Activated CD4-positive, alpha-beta T cell treated with anti-CD3 and anti-CD28 coated beads for 24 hours (primary cell): ENCODE data around the gene LOXL4.
"Not testable (repeated sequence)": the region's sequence is repeated elsewhere in the genome, so short reads cannot be mapped to it uniquely, and the experiment has no call there.

Source experiments
- DNase-seq, 2 donors: peaks; one replicate each; pipeline ENCODE4 v3.0.0-alpha.2; 2020; ENCODE audit warnings: low read depth in 2 of 2

Gene LOXL4

GRCh38 chr10:98244141-98244540, 23.9 kb downstream of the LOXL4 start:
- no peak for DNase-seq

- DNase-seq = no peak
Measured at GRCh38 chr10:98242823-98243222, 25.2 kb downstream of the LOXL4 start.

GRCh38 chr10:98240524-98240923, 27.5 kb downstream of the LOXL4 start:
- DNase-seq = no peak

GRCh38 chr10:98238391-98238790, 29.6 kb downstream of the LOXL4 start:
- DNase-seq = no peak

GRCh38 chr10:98236862-98237261, 31.1 kb downstream of the LOXL4 start:
- no peak for DNase-seq

GRCh38 chr10:98235846-98236245, 32.1 kb downstream of the LOXL4 start:
- DNase-seq = no peak

GRCh38 chr10:98231417-98231816, 36.6 kb downstream of the LOXL4 start:
- DNase-seq = no peak

- DNase-seq = not testable (repeated sequence)
Measured at GRCh38 chr10:98228266-98228665, 39.7 kb downstream of the LOXL4 start.

GRCh38 chr10:98227713-98228112, 40.3 kb downstream of the LOXL4 start:
- DNase-seq = not testable (repeated sequence)

- DNase-seq = no peak
Measured at GRCh38 chr10:98226508-98227144, 41.4 kb downstream of the LOXL4 start.

- no peak for DNase-seq
Measured at GRCh38 chr10:98224996-98225395, 43.0 kb downstream of the LOXL4 start.

- no peak for DNase-seq
Measured at GRCh38 chr10:98224509-98224908, 43.5 kb downstream of the LOXL4 start.

- DNase-seq = no peak
Measured at GRCh38 chr10:98223874-98224273, 44.1 kb downstream of the LOXL4 start.

- no peak for DNase-seq
Measured at GRCh38 chr10:98217801-98218200, 50.2 kb downstream of the LOXL4 start.

- no peak for DNase-seq
Measured at GRCh38 chr10:98215373-98215772, 52.6 kb downstream of the LOXL4 start.

GRCh38 chr10:98213740-98214139, 54.3 kb downstream of the LOXL4 start:
- no peak for DNase-seq

- DNase-seq = no peak
Measured at GRCh38 chr10:98212196-98212595, 55.8 kb downstream of the LOXL4 start.

GRCh38 chr10:98209441-98209840, 58.6 kb downstream of the LOXL4 start:
- DNase-seq = no peak

GRCh38 chr10:98208925-98209324, 59.1 kb downstream of the LOXL4 start:
- no peak for DNase-seq

- DNase-seq = no peak
Measured at GRCh38 chr10:98205351-98205750, 62.6 kb downstream of the LOXL4 start.

GRCh38 chr10:98202378-98202777, 65.6 kb downstream of the LOXL4 start:
- DNase-seq = no peak

- no peak for DNase-seq
Measured at GRCh38 chr10:98201760-98202159, 66.2 kb downstream of the LOXL4 start.
